MM.1S (cell line): ENCODE data around the gene CASKIN1.

Source experiments
- CTCF ChIP-seq: fragments of 300-600 bp; sonication (generic); IDR thresholded peaks from 2 replicates; pipeline ENCODE4 v1.5.1; 2016; ENCODE audit warnings: antibody characterized with exemption, low read length, mixed read lengths
- EZH2phosphoT487 ChIP-seq: fragments of 300-600 bp; sonication (generic); IDR thresholded peaks from 2 replicates; pipeline ENCODE4 v1.6.1; 2018; ENCODE audit warnings: antibody characterized with exemption, low read length

GRCh38 chr16:2234813-2235170 is 38.4 kb upstream of the CASKIN1 start:
- TF ChIP-seq CTCF: no peak
- no peak for TF ChIP-seq EZH2phosphoT487
